Upper lobe of left lung (tissue), 6 donors: ENCODE measurements around the gene DSC1. TPM values are rescaled to one million over a fixed set of nuclear protein-coding genes. Genes with fewer than 3 reads are reported as not detected.

Source experiments
- ATAC-seq, 2 donors: fragments of 200-7000 bp; cut with Tn5 transposase; one replicate each; pipeline ENCODE4 v1.9.1; 2022; ENCODE audit warnings: mild to moderate bottlenecking in 2 of 2, moderate library complexity in 2 of 2; ENCODE audit not compliant: low FRiP score in 2 of 2
- DNase-seq, 2 donors: peaks; one replicate each; pipeline ENCODE4 v3.0.0-alpha.2; 2019 to 2020
- H3K27ac ChIP-seq, 4 donors: fragments of 200-600 bp; sonication (generic); one replicate each; pipeline ENCODE4 v1.5.1; 2016 to 2019
- H3K27me3 ChIP-seq, 4 donors: fragments of 200-600 bp; sonication (generic); one replicate each; pipeline ENCODE4 v1.5.1; 2017 to 2019
- H3K36me3 ChIP-seq, 4 donors: fragments of 200-600 bp; sonication (generic); one replicate each; pipeline ENCODE4 v1.5.1; 2016 to 2019
- H3K4me1 ChIP-seq, 4 donors: fragments of 200-600 bp; sonication (generic); one replicate each; pipeline ENCODE4 v1.5.1; 2018 to 2019
- H3K4me3 ChIP-seq, 4 donors: fragments of 200-600 bp; sonication (generic); one replicate each; pipeline ENCODE4 v1.5.1; 2017 to 2019; ENCODE audit warnings: mild to moderate bottlenecking in 2 of 4, moderate library complexity in 1 of 4
- H3K9me3 ChIP-seq, 4 donors: fragments of 200-600 bp; sonication (generic); one replicate each; pipeline ENCODE4 v1.5.1; 2018 to 2019
- EP300 ChIP-seq, 4 donors: sonication (generic); formaldehyde crosslinking; IDR thresholded peaks; one replicate each; pipeline ENCODE4 v1.5.1; 2017; ENCODE audit warnings: antibody characterized with exemption in 4 of 4, control low read depth in 2 of 4
- POLR2A ChIP-seq, 4 donors: fragments of 450-650 bp; IDR thresholded peaks; one replicate each; pipeline ENCODE4 v1.5.1; 2016 to 2017; ENCODE audit warnings: antibody characterized with exemption in 4 of 4, mild to moderate bottlenecking in 2 of 4
- POLR2AphosphoS5 ChIP-seq, 2 donors: sonication (generic); formaldehyde crosslinking; IDR thresholded peaks; one replicate each; pipeline ENCODE4 v1.5.1; 2017; ENCODE audit warnings: antibody characterized with exemption in 2 of 2
- WGBS, 2 donors: methylation state at CpG; one replicate each; pipeline ENCODE4 v1.1.5; 2017 to 2018; 5-methylcytosine and 5-hydroxymethylcytosine counted together
- total RNA-seq, 6 donors: library from RNA; depleted of rRNA in 4 of 6; stranded (reverse); fragments of >200 nt in 4 of 6; gene quantifications; one replicate each; pipeline versions ENCODE4 v1.1.0 to v1.2.1, GENCODE V29; 2016 to 2021
- TF ChIP-seq, protein P1 (sequence below), 6 experiments: fragments of 450-650 bp in 4 of 6; fragments of 200-600 bp in 2 of 6; sonication (generic) in 2 of 6; IDR thresholded peaks; one replicate each; pipeline ENCODE4 v1.5.1; 2016 to 2019; ENCODE audit warnings: antibody characterized with exemption in 6 of 6
- donor health status: DM: no; HTN: no; CAD: no; lungs with moderate emphysema.
- donor health status: DM: no; HTN: yes; CAD: no; lungs with severe emphysema.

Gene DSC1
- total RNA-seq, 6 donors from 2014 or later: not detected

DNA sequence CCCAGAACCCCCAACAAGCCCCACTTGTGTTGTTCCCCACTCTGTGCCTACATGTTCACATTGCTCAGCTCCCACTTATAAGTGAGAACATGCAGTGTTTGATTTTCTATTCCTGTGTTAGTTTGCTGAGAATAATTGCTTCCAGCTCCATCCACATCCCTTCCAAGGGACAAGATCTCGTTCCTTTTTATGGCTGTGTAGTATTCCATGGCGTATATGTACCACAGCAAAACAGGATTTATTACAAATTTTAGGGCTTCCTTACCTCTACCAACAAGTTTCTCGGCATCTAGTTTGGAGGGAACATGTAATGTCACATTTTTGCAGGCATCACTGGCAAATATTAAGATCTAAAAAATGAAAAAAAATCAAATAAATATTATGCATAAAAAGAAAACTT, 69.4 kb downstream of the DSC1 start:
- WGBS, 2 donors: 89 to 96% methylated on average over 3 of the region's 3 CpGs
- H3K36me3 ChIP-seq: no peaks in the 10 kb centered on the region
- no peak for TF ChIP-seq POLR2A (IDR thresholded peaks at IDR 0.05)
- TF ChIP-seq POLR2AphosphoS5 (IDR thresholded peaks at IDR 0.05): no peak
- TF ChIP-seq, protein P1, sequence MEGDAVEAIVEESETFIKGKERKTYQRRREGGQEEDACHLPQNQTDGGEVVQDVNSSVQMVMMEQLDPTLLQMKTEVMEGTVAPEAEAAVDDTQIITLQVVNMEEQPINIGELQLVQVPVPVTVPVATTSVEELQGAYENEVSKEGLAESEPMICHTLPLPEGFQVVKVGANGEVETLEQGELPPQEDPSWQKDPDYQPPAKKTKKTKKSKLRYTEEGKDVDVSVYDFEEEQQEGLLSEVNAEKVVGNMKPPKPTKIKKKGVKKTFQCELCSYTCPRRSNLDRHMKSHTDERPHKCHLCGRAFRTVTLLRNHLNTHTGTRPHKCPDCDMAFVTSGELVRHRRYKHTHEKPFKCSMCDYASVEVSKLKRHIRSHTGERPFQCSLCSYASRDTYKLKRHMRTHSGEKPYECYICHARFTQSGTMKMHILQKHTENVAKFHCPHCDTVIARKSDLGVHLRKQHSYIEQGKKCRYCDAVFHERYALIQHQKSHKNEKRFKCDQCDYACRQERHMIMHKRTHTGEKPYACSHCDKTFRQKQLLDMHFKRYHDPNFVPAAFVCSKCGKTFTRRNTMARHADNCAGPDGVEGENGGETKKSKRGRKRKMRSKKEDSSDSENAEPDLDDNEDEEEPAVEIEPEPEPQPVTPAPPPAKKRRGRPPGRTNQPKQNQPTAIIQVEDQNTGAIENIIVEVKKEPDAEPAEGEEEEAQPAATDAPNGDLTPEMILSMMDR (IDR thresholded peaks at IDR 0.05): no peak
- no peak for TF ChIP-seq EP300 (IDR thresholded peaks at IDR 0.05)
- no peak for DNase-seq
- H3K9me3 ChIP-seq: no peaks in the 10 kb centered on the region
- ATAC-seq: no peak
- H3K4me1 ChIP-seq: no peaks in the 10 kb centered on the region
- no peaks in the 10 kb centered on the region for H3K27me3 ChIP-seq
- H3K4me3 ChIP-seq: no peak overlapping the region
- no peak overlapping the region for H3K27ac ChIP-seq

DNA sequence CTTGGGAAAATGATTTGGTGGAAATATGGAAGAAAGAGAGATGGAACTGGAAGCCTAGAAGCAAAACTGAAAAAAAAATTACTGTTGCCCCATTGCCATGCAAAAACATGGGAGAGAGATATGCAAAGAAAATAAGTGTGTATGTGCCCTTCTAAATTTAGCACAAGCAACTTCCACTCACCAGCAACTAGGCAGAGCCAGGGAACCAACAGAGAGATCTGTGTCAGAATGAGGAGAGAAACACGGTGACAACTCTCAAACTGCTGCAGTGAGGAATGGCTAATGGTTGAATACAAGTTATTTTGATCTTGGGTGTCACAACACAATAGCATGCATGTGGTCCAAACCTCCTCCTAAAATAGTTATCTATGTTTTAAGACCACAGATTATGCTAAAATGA, 71.3 kb downstream of the DSC1 start:
- Histone ChIP-seq H3K27me3 (no peaks in the 10 kb centered on the region), H3K4me1 (no peaks in the 10 kb centered on the region), H3K36me3 (no peaks in the 10 kb centered on the region), H3K27ac (no peak overlapping the region), H3K9me3 (no peaks in the 10 kb centered on the region), H3K4me3 (no peak overlapping the region)
- no peak for DNase-seq
- TF ChIP-seq, protein P1 (IDR thresholded peaks at IDR 0.05): no peak
- TF ChIP-seq POLR2A (IDR thresholded peaks at IDR 0.05): no peak
- TF ChIP-seq EP300 (IDR thresholded peaks at IDR 0.05): no peak
- no peak for TF ChIP-seq POLR2AphosphoS5 (IDR thresholded peaks at IDR 0.05)
- ATAC-seq: no peak
- 75 to 78% methylated on average over 1 of the region's 1 CpG for WGBS, 2 donors

DNA sequence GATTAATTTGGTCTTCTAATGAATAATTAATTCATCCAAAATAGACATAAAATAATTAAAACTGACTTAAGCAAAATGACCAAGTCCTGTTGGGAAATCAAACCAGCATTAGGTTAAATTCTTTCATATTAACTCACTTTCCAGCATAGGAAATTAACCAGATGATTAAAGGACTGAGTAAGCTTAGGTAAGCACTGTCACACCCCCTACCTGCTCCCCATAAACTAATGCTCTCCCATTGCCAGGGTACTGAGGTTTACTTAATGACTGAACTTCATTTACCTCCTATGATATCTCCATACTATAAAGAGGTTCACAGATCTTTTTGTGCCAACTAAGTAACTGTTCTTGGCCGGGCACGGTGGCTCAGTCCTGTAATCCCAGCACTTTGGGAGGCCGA, 74.1 kb downstream of the DSC1 start:
- Histone ChIP-seq H3K9me3 (no peaks in the 10 kb centered on the region), H3K4me3 (no peak overlapping the region), H3K27me3 (no peaks in the 10 kb centered on the region), H3K36me3 (no peaks in the 10 kb centered on the region), H3K4me1 (no peaks in the 10 kb centered on the region), H3K27ac (no peak overlapping the region)
- WGBS, 2 donors: 95 to 97% methylated on average over 3 of the region's 3 CpGs
- no peak for ATAC-seq
- TF ChIP-seq POLR2A (IDR thresholded peaks at IDR 0.05): no peak
- no peak for TF ChIP-seq EP300 (IDR thresholded peaks at IDR 0.05)
- TF ChIP-seq POLR2AphosphoS5 (IDR thresholded peaks at IDR 0.05): no peak
- TF ChIP-seq, protein P1 (IDR thresholded peaks at IDR 0.05): no peak
- DNase-seq: no peak

DNA sequence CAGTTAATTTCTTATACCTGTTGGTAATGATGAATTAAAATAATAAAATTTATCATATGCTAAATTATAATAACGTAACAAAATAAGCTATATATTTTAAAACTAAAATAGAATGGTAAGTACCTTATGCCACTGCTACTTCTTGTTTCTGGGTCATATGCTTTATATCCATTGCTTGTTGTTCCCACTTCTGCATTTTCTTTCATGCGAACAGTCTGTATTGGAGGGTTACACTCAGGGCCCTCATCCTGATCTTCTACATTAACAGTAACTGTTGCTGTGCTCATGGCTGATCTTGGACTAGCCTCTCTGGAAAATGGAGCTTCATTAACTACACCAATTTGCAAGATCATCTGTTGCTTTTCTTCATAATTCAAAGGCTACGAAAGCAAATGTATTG, 82.7 kb downstream of the DSC1 start:
- no peak for TF ChIP-seq POLR2AphosphoS5 (IDR thresholded peaks at IDR 0.05)
- TF ChIP-seq, protein P1 (IDR thresholded peaks at IDR 0.05): no peak
- TF ChIP-seq EP300 (IDR thresholded peaks at IDR 0.05): no peak
- no peak for TF ChIP-seq POLR2A (IDR thresholded peaks at IDR 0.05)
- H3K9me3 ChIP-seq: no peaks in the 10 kb centered on the region
- H3K36me3 ChIP-seq: no peaks in the 10 kb centered on the region
- 84 to 90% methylated on average over 3 of the region's 3 CpGs for WGBS, 2 donors
- no peak overlapping the region for H3K27ac ChIP-seq
- no peaks in the 10 kb centered on the region for H3K27me3 ChIP-seq
- H3K4me1 ChIP-seq: no peaks in the 10 kb centered on the region
- no peak overlapping the region for H3K4me3 ChIP-seq
- ATAC-seq (no peak), DNase-seq (no peak)

Other genes starting within 250 kb of the DSC1 start
- under 1 TPM in 5 of 6 donors, not detected in 1; under 0.01 to 0.98 (median 0.30) TPM for gene DSC3, start 120.1 kb downstream of the DSC1 start, total RNA-seq
- gene DSC2, start 60.4 kb downstream of the DSC1 start, total RNA-seq: 10 to 100 TPM in 4 of 6 donors, 1 to 10 TPM in 2; 2.1 to 19.5 (median 13.2) TPM
- not detected for gene DSG1, start 155.3 kb upstream of the DSC1 start, total RNA-seq
- not detected for gene DSG4, start 213.9 kb upstream of the DSC1 start, total RNA-seq